ENCODE data around the gene PLD4. TPM values are rescaled to one million over a fixed set of nuclear protein-coding genes. Genes with fewer than 3 reads are reported as not detected.

The PLD4 gene
- total RNA-seq, 2 donors from 2014 or later: not detected

- TF ChIP-seq CTCF (conservative IDR thresholded peaks at IDR 0.05): no peak
- no peaks in the 10 kb centered on the region for H3K4me1 ChIP-seq (ENCODE audit: control insufficient read depth, insufficient read depth, low read length)
- no peak overlapping the region for H3K27ac ChIP-seq (ENCODE audit: low read depth, low read length)
- H3K4me1 Mint-ChIP-seq: no peaks in the 10 kb centered on the region
- peaks cover 42% of the 10 kb centered on the region for H3K27me3 Mint-ChIP-seq (ENCODE audit: insufficient read depth)
- H3K27ac Mint-ChIP-seq: no peak overlapping the region
- H3K36me3 Mint-ChIP-seq (ENCODE audit: low read depth): no peaks in the 10 kb centered on the region
- H3K9me3 Mint-ChIP-seq: peaks cover 4% of the 10 kb centered on the region
- H3K9me3 ChIP-seq (ENCODE audit: control insufficient read depth, low read length): no peaks in the 10 kb centered on the region
- H3K27me3 ChIP-seq (ENCODE audit: control insufficient read depth, insufficient read depth, low read length, poor library complexity, severe bottlenecking): peaks cover 19% of the 10 kb centered on the region
- H3K4me3 Mint-ChIP-seq: no peak overlapping the region
- no peak overlapping the region for H3K4me3 ChIP-seq (ENCODE audit: low read length)
- no peak for DNase-seq
- no peak overlapping the region for H3K9ac ChIP-seq (ENCODE audit: extremely low read depth, low read length, poor library complexity, severe bottlenecking)
- no peaks in the 10 kb centered on the region for H3K36me3 ChIP-seq (ENCODE audit: control insufficient read depth, insufficient read depth, low read length)
- WGBS, 2 experiments (ENCODE audit: insufficient coverage in 1 of 2, insufficient read length in 1 of 2): 91 to 96% methylated on average over 13 to 17 of the region's 17 CpGs
Measured at GRCh38 chr14:104928391-104929133, 3.9 kb downstream of the PLD4 start.

DNA sequence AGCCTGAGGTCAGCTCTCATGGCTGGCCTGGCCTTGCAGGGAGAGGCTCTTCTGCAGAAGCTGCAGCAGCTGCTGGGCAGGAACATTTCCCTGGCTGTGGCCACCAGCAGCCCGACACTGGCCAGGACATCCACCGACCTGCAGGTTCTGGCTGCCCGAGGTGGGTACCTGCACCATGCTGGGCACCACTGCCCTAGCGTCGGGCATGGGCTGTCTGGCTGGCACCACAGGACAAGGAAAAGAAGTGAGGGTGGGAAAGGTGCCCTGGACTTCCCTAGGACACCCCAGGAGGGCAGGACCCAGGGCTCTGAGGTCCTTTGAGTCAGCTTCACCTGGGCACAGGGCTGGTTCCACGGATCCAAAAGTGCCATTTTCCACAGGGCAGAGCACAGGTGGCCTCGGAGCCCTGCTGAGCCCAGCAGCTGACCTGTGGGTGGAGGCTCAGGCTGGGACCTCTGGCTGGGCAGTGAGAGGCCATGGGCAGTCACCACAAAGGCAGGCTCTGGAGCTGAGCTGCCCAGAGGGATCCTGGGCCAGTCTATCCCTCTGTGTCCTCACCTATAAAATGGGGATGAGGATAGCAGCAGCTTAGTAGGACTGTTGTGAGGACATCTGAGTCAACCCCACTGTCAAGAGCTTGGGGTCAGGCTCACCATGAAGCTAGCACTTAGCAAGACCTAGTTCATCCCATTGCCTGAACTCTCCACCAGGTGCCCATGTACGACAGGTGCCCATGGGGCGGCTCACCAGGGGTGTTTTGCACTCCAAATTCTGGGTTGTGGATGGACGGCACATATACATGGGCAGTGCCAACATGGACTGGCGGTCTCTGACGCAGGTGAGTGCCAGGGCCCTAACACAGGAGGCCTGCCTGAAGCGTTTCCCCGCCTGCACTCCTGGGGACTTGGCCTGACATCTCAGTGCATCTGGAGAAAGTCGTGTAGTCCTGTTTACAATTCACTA is 4.9 kb downstream of the PLD4 start:
- no peak for TF ChIP-seq CTCF (conservative IDR thresholded peaks at IDR 0.05)
- Histone ChIP-seq H3K4me3 (ENCODE audit: low read length) (no peak overlapping the region), H3K36me3 (ENCODE audit: control insufficient read depth, insufficient read depth, low read length) (no peaks in the 10 kb centered on the region), H3K27me3 (ENCODE audit: control insufficient read depth, insufficient read depth, low read length, poor library complexity, severe bottlenecking) (peaks cover 25% of the 10 kb centered on the region), H3K9ac (ENCODE audit: extremely low read depth, low read length, poor library complexity, severe bottlenecking) (no peak overlapping the region), H3K4me1 (ENCODE audit: control insufficient read depth, insufficient read depth, low read length) (no peaks in the 10 kb centered on the region), H3K9me3 (ENCODE audit: control insufficient read depth, low read length) (no peaks in the 10 kb centered on the region), H3K27ac (ENCODE audit: low read depth, low read length) (no peak overlapping the region)
- DNase-seq: no peak
- Mint-ChIP-seq H3K9me3 (no peaks in the 10 kb centered on the region), H3K4me3 (no peak overlapping the region), H3K27me3 (ENCODE audit: insufficient read depth) (peaks cover 48% of the 10 kb centered on the region), H3K4me1 (no peaks in the 10 kb centered on the region), H3K36me3 (ENCODE audit: low read depth) (no peaks in the 10 kb centered on the region), H3K27ac (no peak overlapping the region)
- 91 to 92% methylated on average over 15 of the region's 15 CpGs for WGBS, 2 experiments (ENCODE audit: insufficient coverage in 1 of 2, insufficient read length in 1 of 2)

GRCh38 chr14:104930526-104931303 is 6.0 kb downstream of the PLD4 start:
- no peaks in the 10 kb centered on the region for H3K9me3 Mint-ChIP-seq
- Histone ChIP-seq H3K36me3 (ENCODE audit: control insufficient read depth, insufficient read depth, low read length) (no peaks in the 10 kb centered on the region), H3K9ac (ENCODE audit: extremely low read depth, low read length, poor library complexity, severe bottlenecking) (no peak overlapping the region), H3K4me3 (ENCODE audit: low read length) (no peak overlapping the region), H3K27me3 (ENCODE audit: control insufficient read depth, insufficient read depth, low read length, poor library complexity, severe bottlenecking) (peaks cover 32% of the 10 kb centered on the region), H3K4me1 (ENCODE audit: control insufficient read depth, insufficient read depth, low read length) (no peaks in the 10 kb centered on the region), H3K9me3 (ENCODE audit: control insufficient read depth, low read length) (no peaks in the 10 kb centered on the region), H3K27ac (ENCODE audit: low read depth, low read length) (no peak overlapping the region)
- WGBS, 2 experiments (ENCODE audit: insufficient coverage in 1 of 2, insufficient read length in 1 of 2): 86 to 90% methylated on average over 7 to 10 of the region's 10 CpGs
- no peak for TF ChIP-seq CTCF (conservative IDR thresholded peaks at IDR 0.05)
- H3K27ac Mint-ChIP-seq: no peak overlapping the region
- no peak for DNase-seq
- H3K36me3 Mint-ChIP-seq (ENCODE audit: low read depth): no peaks in the 10 kb centered on the region
- peaks cover 58% of the 10 kb centered on the region for H3K27me3 Mint-ChIP-seq (ENCODE audit: insufficient read depth)
- H3K4me3 Mint-ChIP-seq: no peak overlapping the region
- H3K4me1 Mint-ChIP-seq: no peaks in the 10 kb centered on the region
